Measurements from ENCODE around the gene SLC49A4.

GRCh38 chr3:122773944-122774509, 20.8 kb upstream of the SLC49A4 start:
- no peak for TF ChIP-seq CTCF (IDR thresholded peaks at IDR 0.05; ENCODE audit: poor library complexity)
- TF ChIP-seq EZH2phosphoT487 (IDR thresholded peaks at IDR 0.05; ENCODE audit: low read depth, severe bottlenecking, unreplicated experiment): no peak
- TF ChIP-seq EZH2 (IDR thresholded peaks at IDR 0.05; ENCODE audit: borderline replicate concordance): no peak

All from hepatocyte (in vitro differentiated cells).